ENCODE measurements around the gene PIGBOS1.

The PIGBOS1 gene

DNA sequence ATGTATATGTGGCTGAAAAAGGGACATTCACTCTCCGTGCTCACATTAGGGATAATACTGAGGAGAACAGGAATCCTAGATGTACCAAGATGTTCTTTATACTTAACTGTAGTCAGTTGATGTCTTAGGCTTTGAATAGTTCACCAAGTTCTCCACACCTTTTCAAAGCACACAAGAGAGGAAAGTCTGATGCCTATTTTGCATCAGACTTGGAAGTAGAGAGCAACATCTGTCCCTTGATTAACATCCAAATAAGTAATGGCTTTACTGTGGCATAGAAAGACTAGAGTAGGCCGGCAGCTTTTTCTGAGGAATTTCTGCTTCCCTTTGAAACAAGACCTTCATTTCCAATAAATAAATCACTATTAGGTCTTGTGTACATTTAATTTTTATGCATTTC lies 34.1 kb upstream of the PIGBOS1 start:
- no peak overlapping the region for H3K9ac ChIP-seq
- no peak overlapping the region for H3K4me3 ChIP-seq
- H3K4me1 ChIP-seq: peaks cover 0 to 15% (median 5%) of the 10 kb centered on the region in 10 experiments; a peak in 10 of 20 replicates
- H4K20me1 ChIP-seq: no peaks in the 10 kb centered on the region
- no peak for TF ChIP-seq Cebpa-rat (IDR thresholded peaks at IDR 0.05)
- no peak overlapping the region for H3K27ac ChIP-seq
- peaks cover 15 to 93% (median 80%) of the 10 kb centered on the region in 11 experiments; a peak in 21 of 22 replicates for H3K36me3 ChIP-seq
- H3K4me2 ChIP-seq: no peak overlapping the region
- H3K9me3 ChIP-seq (replicated peaks in 1 of 11): peaks cover 0 to 5% (median 0%) of the 10 kb centered on the region in 11 experiments; a peak in 2 of 22 replicates
- H3K27me3 ChIP-seq: no peaks in the 10 kb centered on the region

DNA sequence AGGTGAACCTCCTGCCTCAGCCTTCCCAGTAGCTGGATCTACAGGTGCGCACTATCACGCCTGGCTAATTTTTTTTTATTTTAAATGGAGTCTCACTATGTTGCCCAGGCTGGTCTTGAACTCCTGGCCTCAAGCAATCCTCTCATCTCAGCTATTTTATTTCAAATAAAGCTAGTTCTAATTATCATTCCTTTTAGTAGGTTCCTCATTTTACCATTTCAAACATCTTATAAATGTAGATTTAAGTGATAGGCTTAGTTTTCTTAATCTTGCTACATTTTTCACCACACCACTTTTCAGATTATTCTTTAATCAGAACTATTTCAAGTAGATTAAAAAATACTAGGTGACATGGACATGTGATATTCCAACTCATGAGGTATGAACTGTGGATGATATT lies 30.4 kb upstream of the PIGBOS1 start:
- H3K27me3 ChIP-seq: no peaks in the 10 kb centered on the region
- H3K36me3 ChIP-seq: peaks cover 23 to 93% (median 71%) of the 10 kb centered on the region in 11 experiments; a peak in 21 of 22 replicates
- peaks cover 0 to 5% (median 0%) of the 10 kb centered on the region in 11 experiments; a peak in 2 of 22 replicates for H3K9me3 ChIP-seq (replicated peaks in 1 of 11)
- no peak overlapping the region for H3K4me3 ChIP-seq
- no peaks in the 10 kb centered on the region for H4K20me1 ChIP-seq
- TF ChIP-seq Cebpa-rat (IDR thresholded peaks at IDR 0.05): no peak
- H3K9ac ChIP-seq: no peak overlapping the region
- peaks cover 0 to 5% (median 0%) of the 10 kb centered on the region in 10 experiments; a peak in 1 of 20 replicates for H3K4me1 ChIP-seq
- no peak overlapping the region for H3K27ac ChIP-seq
- no peak overlapping the region for H3K4me2 ChIP-seq

DNA sequence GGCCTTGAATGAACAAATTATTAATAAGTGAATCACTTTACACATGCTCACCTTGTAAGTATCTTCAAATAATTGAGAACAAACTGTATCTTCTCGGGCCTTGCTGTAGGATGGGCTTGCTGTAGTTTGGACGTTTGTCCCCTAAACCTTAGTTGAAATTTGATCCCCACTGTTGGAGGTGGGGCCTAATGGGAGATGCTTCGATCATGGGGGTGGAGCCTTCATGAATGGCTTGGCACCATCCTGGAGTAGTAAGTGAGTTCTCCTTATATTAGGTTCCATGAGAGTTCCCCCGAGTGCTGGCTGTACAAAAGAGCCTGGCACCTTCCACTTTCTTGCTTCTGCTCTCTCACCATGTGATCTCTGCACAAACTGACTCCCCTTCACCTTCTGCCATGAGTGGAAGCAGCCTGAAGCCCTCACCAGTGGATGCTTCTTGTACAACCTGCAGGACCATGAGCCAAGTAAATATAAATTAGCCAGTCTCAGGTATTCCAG lies 29.4 kb upstream of the PIGBOS1 start:
- Histone ChIP-seq H4K20me1 (no peaks in the 10 kb centered on the region), H3K4me3 (no peak overlapping the region), H3K9me3 (replicated peaks in 1 of 11) (peaks cover 0 to 5% (median 0%) of the 10 kb centered on the region in 11 experiments; a peak in 2 of 22 replicates), H3K36me3 (peaks cover 28 to 93% (median 68%) of the 10 kb centered on the region in 11 experiments; a peak in 21 of 22 replicates), H3K4me2 (no peak overlapping the region), H3K27ac (no peak overlapping the region), H3K9ac (no peak overlapping the region), H3K27me3 (no peaks in the 10 kb centered on the region), H3K4me1 (peaks cover 0 to 8% (median 0%) of the 10 kb centered on the region in 10 experiments; a peak in 1 of 20 replicates)
- no peak for TF ChIP-seq Cebpa-rat (IDR thresholded peaks at IDR 0.05)

DNA sequence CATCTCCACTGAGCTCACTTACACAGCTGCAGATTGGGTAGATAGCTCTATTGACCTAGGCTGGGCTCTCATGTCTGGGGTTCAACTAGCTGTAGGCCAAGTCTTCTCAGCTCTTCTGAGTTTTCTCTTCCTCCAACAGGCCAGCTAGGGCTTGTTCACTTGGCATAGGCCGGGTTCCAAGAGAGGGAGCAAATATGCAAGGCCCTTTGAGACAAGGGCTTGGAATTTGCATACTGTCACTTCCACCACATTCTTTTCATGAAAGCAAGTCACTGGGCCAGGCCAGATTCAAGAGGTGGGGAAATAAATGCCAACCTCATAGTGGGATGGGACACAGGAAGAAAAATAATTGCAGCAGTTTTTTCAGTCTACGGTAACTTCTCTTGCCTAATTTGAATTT lies 25.3 kb upstream of the PIGBOS1 start:
- Histone ChIP-seq H4K20me1 (no peaks in the 10 kb centered on the region), H3K27me3 (no peaks in the 10 kb centered on the region), H3K27ac (no peak overlapping the region), H3K4me3 (no peak overlapping the region), H3K4me1 (peaks cover 0 to 8% (median 0%) of the 10 kb centered on the region in 10 experiments; a peak in 4 of 20 replicates), H3K9ac (no peak overlapping the region), H3K4me2 (no peak overlapping the region), H3K36me3 (peaks cover 45 to 97% (median 66%) of the 10 kb centered on the region in 11 experiments), H3K9me3 (replicated peaks in 1 of 11) (no peaks in the 10 kb centered on the region)
- TF ChIP-seq Cebpa-rat (IDR thresholded peaks at IDR 0.05): no peak

DNA sequence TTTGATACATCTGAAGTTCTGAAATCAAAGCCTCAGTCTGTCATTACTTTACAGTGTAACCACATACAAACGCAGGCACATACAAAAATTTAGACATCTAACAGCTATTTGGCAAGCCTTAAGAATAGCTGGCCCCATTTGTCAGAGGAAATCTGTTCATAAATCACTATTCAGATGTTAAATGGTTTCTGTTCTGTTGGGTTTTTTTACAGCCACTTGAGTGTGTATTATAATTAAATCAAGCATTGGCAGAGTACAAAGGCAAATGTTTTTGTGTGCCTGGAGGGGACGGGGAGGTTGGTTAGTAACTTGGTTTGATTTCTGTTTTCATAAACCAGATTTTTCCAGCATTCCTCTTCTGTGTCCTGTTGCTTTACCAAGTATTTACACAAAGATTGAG lies 24.2 kb upstream of the PIGBOS1 start:
- H4K20me1 ChIP-seq: no peaks in the 10 kb centered on the region
- peaks cover 0 to 8% (median 0%) of the 10 kb centered on the region in 10 experiments; a peak in 4 of 20 replicates for H3K4me1 ChIP-seq
- no peak overlapping the region for H3K4me3 ChIP-seq
- H3K27ac ChIP-seq: no peak overlapping the region
- H3K9ac ChIP-seq: no peak overlapping the region
- H3K27me3 ChIP-seq: no peaks in the 10 kb centered on the region
- H3K9me3 ChIP-seq (replicated peaks in 1 of 11): no peaks in the 10 kb centered on the region
- TF ChIP-seq Cebpa-rat (IDR thresholded peaks at IDR 0.05): no peak
- no peak overlapping the region for H3K4me2 ChIP-seq
- peaks cover 40 to 97% (median 65%) of the 10 kb centered on the region in 11 experiments for H3K36me3 ChIP-seq

DNA sequence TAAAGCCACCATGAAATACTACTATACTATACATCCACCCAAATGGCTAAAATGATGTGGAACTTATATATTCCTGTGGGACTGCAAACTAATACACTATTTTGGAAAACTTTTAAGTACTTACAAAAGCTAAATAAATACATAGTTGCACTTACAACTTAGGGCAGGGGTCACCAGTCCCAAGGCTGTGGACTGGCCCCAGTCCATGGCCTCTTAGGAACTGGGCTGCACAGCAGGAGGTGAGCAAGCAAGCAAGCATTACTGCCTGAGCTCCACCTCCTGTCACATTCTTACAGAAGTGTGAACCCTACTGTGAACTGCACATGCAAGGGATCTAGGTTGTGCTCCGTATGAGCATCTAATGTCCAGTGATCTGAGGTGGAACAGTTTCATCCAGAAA lies 18.2 kb upstream of the PIGBOS1 start:
- Histone ChIP-seq H3K9me3 (replicated peaks in 1 of 11) (no peaks in the 10 kb centered on the region), H3K4me2 (no peak overlapping the region), H3K9ac (no peak overlapping the region), H3K27ac (no peak overlapping the region), H3K4me1 (peaks cover 0 to 5% (median 0%) of the 10 kb centered on the region in 10 experiments; a peak in 3 of 20 replicates), H3K4me3 (no peak overlapping the region), H3K36me3 (peaks cover 63 to 97% (median 80%) of the 10 kb centered on the region in 11 experiments), H4K20me1 (no peaks in the 10 kb centered on the region), H3K27me3 (no peaks in the 10 kb centered on the region)
- no peak for TF ChIP-seq Cebpa-rat (IDR thresholded peaks at IDR 0.05)

DNA sequence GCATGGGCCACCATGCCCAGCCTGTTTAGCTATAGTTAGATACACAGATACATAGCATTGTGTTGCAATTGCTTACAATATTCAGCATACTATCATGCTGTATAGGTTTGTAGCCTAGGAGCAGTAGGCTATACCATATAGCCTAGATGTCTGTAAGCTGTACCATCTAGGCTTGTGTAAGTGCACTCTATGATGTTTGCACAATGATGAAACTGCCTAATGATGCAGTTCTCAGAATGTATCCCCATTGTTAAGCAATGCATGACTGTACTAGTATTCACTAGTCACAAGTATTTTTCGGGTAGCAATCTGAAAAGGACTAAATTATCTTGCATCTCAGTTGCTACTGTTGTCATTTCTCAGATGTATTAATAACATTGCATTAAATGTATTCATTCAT lies 16.1 kb upstream of the PIGBOS1 start:
- H4K20me1 ChIP-seq: no peaks in the 10 kb centered on the region
- no peak overlapping the region for H3K27ac ChIP-seq
- no peak for TF ChIP-seq Cebpa-rat (IDR thresholded peaks at IDR 0.05)

DNA sequence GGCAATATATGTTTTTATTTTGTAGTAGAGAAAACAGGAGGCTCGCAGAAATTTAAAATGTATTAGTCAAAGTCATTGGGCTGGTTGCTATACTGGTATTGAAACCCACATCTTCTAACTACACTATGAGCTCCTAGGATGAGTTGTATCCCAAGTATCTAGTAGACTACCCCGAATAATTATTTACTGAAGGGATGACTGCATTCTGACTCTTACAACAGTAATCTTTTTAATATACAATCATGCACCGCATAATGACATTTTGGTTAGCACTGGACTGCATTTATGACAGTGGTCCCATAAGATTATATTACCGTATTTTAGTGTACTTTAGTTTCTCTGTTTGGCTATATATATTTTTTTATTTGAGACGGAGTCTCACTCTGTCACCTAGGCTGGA lies 15.4 kb upstream of the PIGBOS1 start:
- TF ChIP-seq Cebpa-rat (IDR thresholded peaks at IDR 0.05): no peak
- H3K4me1 ChIP-seq: no peaks in the 10 kb centered on the region
- H3K9ac ChIP-seq: no peak overlapping the region
- H3K4me2 ChIP-seq: no peak overlapping the region
- no peaks in the 10 kb centered on the region for H3K27me3 ChIP-seq
- no peaks in the 10 kb centered on the region for H3K9me3 ChIP-seq (replicated peaks in 1 of 11)
- H3K27ac ChIP-seq: no peak overlapping the region
- peaks cover 74 to 100% (median 85%) of the 10 kb centered on the region in 11 experiments for H3K36me3 ChIP-seq
- H3K4me3 ChIP-seq: no peak overlapping the region
- H4K20me1 ChIP-seq: no peaks in the 10 kb centered on the region

More for the DNA sequence above, 16.1 kb upstream of the PIGBOS1 start:
- no peaks in the 10 kb centered on the region for H3K4me1 ChIP-seq
- H3K4me3 ChIP-seq: no peak overlapping the region
- no peak overlapping the region for H3K4me2 ChIP-seq
- no peak overlapping the region for H3K9ac ChIP-seq
- H3K27me3 ChIP-seq: no peaks in the 10 kb centered on the region
- H3K36me3 ChIP-seq: peaks cover 77 to 100% (median 88%) of the 10 kb centered on the region in 11 experiments
- no peaks in the 10 kb centered on the region for H3K9me3 ChIP-seq (replicated peaks in 1 of 11)

DNA sequence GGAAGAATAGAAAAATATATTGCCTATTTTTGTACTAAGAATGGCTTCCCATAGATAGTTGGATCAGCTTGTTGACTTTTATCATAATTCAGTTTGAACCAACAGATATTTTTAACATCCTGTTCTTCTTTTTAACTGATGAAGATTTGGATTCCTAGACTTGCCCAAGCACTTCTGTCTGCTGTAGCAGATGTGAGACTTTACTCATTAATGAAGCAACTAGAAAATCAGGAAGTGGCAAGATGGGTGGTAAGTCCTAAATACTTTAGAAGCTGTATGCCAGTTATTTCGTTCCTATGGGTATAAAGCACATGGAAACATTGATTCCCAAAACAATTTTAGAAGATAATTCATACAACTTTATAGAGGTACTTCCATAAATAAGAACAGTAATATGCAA lies 8.5 kb upstream of the PIGBOS1 start:
- Histone ChIP-seq H3K4me2 (peak overlapping the region in 5 of 11 experiments; percentile 11 to 38 (median 27); a peak in 5 of 22 replicates), H3K9ac (no peak overlapping the region), H3K36me3 (peaks cover 29 to 66% (median 39%) of the 10 kb centered on the region in 11 experiments), H3K4me3 (no peak overlapping the region), H4K20me1 (no peaks in the 10 kb centered on the region), H3K27ac (peak overlapping the region in 1 of 11 experiments; percentile 33; a peak in 1 of 22 replicates), H3K27me3 (no peaks in the 10 kb centered on the region), H3K4me1 (peaks cover 14 to 31% (median 23%) of the 10 kb centered on the region in 10 experiments; a peak in 18 of 20 replicates), H3K9me3 (replicated peaks in 1 of 11) (no peaks in the 10 kb centered on the region)
- no peak for TF ChIP-seq Cebpa-rat (IDR thresholded peaks at IDR 0.05)

DNA sequence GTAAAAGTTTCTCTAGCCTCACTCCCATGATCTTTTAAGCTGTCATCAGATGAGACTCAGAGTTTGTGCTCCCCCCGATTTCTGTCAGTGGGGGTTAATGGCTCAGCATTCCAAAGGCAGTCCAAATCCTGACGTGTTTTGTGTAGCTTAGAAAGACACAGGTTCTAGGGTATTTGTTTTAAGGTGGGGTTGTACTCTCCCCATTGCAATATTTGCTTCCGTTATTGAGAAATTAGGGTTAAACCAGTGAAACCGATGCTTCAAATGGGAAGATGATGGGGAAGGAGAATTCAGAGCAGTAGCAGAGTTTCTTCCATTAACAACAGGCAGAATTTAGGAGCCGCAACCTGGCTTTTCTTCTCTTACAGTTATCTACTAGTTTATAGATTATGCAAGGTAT lies 3.5 kb upstream of the PIGBOS1 start:
- Histone ChIP-seq H3K36me3 (peaks cover 0 to 19% (median 4%) of the 10 kb centered on the region in 11 experiments; a peak in 9 of 22 replicates), H3K9ac (no peak overlapping the region), H3K9me3 (replicated peaks in 1 of 11) (no peaks in the 10 kb centered on the region), H3K4me2 (no peak overlapping the region), H3K4me1 (peaks cover 30 to 56% (median 48%) of the 10 kb centered on the region in 10 experiments), H3K27ac (no peak overlapping the region), H3K27me3 (no peaks in the 10 kb centered on the region), H4K20me1 (no peaks in the 10 kb centered on the region), H3K4me3 (no peak overlapping the region)
- no peak for TF ChIP-seq Cebpa-rat (IDR thresholded peaks at IDR 0.05)

Data from BLaER1 treated with 17β-estradiol and CSF1 and Interleukin-3, amounts not matched to agents 10 nM and 100 nM (cell line).